ENCODE results near the gene DSG1. TPM values are rescaled to one million over a fixed set of nuclear protein-coding genes. Genes with fewer than 3 reads are reported as not detected.

DSG1 gene
- total RNA-seq = not detected in 2 replicates

GRCh38 chr18:31317860-31318259 is at the start of gene DSG1:
DSG1 (plus strand) TSS chr18:31318160; CDS start chr18:31318301, 141 bp downstream.

DNA sequence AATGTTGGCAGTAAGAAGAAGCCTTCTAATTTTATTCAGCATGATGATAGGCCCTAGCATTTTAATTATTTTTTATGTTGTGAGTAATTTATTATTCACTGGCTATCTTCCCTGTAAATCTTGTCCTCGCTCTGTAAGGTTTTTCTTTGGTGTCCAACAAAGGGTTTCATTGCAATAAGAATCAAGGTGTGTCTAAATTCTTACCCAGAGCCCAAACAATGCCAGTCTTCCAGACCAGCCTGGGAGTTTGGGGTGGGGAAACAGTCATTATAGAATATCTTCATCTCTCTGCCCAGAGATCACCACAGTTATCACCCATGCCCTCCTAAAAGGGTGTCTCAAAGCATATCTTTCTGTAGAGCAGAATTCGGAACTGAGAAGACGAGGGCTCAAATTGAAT is 58.5 kb downstream of the DSG1 start, which contains the start of gene DSG4:
Gene DSG4 (plus strand): TSS at position 301 of the 400 bp plus-strand sequence. CDS start 135 bp downstream, outside the sequence.

Other genes starting within 250 kb of the DSG1 start
- under 0.01 TPM in 1 of 2 replicates, not detected in the other for gene DSC2, start 215.7 kb upstream of the DSG1 start, total RNA-seq
- gene DSC1, start 155.3 kb upstream of the DSG1 start, total RNA-seq = not detected in 2 replicates
- not detected in 2 replicates for gene DSG4, start 58.6 kb downstream of the DSG1 start, total RNA-seq
- under 0.01 TPM in 2 replicates for gene DSG3, start 129.6 kb downstream of the DSG1 start, total RNA-seq
- gene DSG2, start 180.0 kb downstream of the DSG1 start, total RNA-seq = 0.33 and 0.73 TPM in 2 replicates

Data from smooth muscle cell of trachea (primary cell).